HG03095 (cell line): Measurements from ENCODE around the gene ZFP36.

ENCODE experiments used
- ATAC-seq: cut with Tn5 transposase; IDR thresholded peaks from one replicate; pipeline ENCODE4 v1.9.1; 2021; ENCODE audit warnings: moderate library complexity; ENCODE audit not compliant: unreplicated experiment

The ZFP36 gene

GRCh38 chr19:39415111-39416046 lies 8.7 kb downstream of the ZFP36 start:
- ATAC-seq: no peak

DNA sequence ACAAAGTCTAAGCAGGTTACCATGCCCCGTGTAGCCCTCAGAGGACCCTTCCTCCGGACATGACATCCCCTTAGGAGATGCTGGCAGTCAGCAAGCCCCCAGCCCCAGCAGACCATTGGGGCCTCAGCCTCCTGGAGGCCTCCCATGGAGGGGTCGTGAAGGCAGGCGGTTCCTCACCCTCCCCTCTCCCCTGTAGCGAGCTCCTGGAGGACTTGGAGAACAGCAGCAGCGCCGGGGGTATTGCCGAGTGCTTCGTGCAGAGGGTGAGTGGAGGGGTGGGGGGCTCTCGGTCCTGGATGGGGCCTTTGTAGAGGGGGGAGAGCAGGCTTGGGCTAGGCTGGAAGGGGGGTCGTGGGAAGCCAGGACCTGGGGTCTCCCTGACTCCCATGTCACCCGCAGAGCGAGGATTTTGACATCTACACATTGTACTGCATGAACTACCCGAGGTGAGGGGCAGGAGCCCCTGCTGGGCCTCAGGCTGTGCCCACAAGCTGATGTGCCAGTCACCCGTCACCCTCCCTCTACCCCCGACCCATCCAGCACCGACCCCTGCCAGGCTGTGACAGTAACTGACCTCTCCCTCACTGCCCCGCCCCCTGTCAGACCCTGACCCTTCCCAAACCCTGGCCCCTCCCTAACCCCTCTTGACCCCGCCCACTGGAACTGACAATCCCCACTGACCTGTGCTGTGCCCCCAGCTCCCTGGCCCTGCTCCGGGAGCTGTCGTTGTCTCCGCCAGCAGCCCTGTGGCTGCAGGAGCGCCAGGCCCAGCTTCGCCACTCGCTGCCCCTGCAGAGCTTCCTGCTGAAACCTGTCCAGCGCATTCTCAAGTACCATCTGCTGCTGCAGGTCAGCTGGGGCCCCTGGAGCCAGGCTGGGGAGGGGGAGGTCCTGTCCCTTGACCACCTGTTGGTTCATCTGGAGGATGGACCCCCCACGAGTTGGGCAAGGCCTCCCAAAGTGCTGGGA lies 9.8 kb downstream of the ZFP36 start:
- ATAC-seq: no peak

DNA sequence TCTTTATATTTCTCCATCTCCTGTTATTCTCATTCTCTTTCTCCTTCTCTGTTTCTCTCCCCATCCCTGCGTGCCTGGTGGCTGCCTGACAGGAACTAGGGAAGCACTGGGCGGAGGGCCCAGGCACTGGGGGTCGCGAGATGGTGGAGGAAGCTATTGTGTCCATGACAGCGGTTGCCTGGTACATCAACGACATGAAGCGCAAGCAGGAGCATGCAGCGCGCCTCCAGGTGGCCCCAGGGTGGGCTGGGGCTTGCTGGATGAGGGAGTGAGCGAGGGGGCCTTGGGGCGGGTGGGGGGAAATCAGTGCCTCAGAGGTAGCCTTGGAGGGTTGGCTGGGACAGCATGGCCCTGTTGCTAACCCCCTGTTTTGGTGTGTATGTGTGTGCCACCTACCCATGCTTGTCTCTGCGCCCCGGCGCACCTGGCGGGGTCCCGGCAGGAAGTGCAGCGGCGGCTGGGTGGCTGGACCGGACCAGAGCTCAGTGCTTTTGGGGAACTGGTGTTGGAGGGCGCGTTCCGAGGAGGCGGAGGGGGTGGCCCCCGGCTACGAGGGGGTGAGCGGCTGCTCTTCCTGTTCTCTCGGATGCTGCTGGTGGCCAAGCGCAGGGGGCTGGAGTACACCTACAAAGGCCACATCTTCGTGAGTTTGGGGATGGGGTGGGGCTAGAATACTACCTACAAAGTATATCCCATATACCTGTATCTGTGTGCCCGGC lies 11.0 kb downstream of the ZFP36 start:
- ATAC-seq: no peak

DNA sequence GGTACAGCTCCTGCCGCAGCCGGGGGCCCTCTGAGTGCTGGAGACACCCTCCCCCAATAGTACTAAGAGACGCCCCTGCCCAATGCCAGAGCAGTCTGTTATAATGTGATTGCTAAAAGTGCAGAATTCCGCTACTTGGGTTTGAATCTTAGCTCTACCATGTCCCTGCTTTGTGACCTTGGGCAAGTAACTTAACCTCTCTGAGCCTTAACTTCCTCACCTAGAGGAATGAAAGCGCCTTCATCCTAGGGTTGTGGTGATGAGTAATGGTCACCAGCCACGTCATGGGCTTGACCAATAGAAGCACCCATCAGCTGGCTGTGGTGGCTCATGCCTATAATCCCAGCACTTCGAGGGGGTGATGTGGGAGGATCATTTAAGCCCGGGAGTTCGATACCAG lies 12.4 kb downstream of the ZFP36 start:
- no peak for ATAC-seq

- ATAC-seq: no peak
Measured at GRCh38 chr19:39420769-39421168, 14.1 kb downstream of the ZFP36 start.

DNA sequence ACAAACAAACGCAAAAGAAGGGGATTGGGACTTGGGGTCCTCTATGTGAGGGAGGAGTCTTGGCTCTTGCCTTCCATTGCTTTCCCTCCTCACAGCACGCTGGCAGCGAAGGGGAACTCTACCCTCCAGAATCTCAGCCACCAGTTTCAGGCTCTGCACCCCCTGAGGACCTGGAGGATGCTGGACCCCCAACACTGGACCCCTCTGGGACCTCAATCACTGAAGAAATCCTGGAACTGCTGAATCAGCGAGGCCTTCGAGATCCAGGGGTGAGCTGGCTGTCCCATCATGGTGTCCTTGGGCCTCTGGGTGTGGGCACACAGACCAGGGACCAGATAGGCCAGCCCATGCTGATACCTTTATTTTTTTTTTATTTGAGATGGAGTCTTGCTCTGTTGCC lies 15.4 kb downstream of the ZFP36 start:
- no peak for ATAC-seq

GRCh38 chr19:39423258-39424086 lies 16.8 kb downstream of the ZFP36 start:
- ATAC-seq: no peak

- no peak for ATAC-seq
Measured at GRCh38 chr19:39424934-39425333, 18.3 kb downstream of the ZFP36 start.

GRCh38 chr19:39425744-39426143 lies 19.1 kb downstream of the ZFP36 start:
- ATAC-seq: no peak

- no peak for ATAC-seq
Measured at GRCh38 chr19:39426170-39426569, 19.5 kb downstream of the ZFP36 start.

GRCh38 chr19:39427707-39428106 lies 21.1 kb downstream of the ZFP36 start:
- no peak for ATAC-seq

DNA sequence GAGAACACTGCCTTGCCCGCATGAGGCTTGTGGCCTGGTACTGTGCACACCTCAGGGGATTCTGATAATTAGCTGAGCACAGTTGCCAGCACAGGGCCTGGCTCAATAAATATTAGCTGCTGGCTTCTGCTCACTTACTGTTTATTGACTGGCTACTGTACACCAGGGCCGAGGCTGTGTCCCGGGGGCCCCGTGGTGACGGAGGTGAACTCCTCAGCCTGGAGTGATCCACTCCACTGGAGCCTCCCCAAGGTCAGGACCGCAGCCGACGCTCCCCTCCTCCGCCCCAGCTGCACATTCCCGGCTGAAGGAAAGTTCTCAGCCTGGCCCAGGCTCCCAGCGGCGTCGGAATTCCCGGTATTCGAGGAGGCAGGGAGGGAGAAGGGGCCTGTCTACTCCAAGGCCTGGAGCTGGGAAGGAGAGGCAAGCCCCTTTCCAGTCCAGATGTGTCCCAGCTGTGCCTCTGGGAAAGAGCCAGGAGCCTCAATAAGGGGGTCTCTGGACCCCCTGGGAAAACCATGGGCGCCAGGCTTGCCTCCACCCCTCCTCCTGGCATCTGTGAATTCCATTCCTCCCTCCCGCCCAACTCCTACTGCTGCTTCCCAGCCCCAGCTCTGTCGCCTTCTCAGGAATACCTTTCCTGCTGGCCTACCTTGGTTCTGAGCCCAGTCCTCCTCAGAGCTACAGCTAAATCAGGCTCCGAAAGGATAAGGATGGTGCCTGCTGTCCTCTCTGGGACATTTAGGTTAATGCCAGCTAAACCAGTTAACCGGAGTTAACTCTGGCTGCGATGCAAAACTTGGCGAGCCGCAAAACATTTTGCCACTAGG lies 21.9 kb downstream of the ZFP36 start:
- no peak for ATAC-seq

GRCh38 chr19:39430675-39431593 lies 24.3 kb downstream of the ZFP36 start:
- ATAC-seq: no peak

GRCh38 chr19:39432677-39433025 lies 26.0 kb downstream of the ZFP36 start:
- ATAC-seq: no peak

GRCh38 chr19:39433480-39434079 lies 26.9 kb downstream of the ZFP36 start:
- ATAC-seq: no peak

- ATAC-seq: no peak
Measured at GRCh38 chr19:39434123-39435076, 27.8 kb downstream of the ZFP36 start.
